Measurements from ENCODE around the gene MICALL2.

Gene MICALL2

DNA sequence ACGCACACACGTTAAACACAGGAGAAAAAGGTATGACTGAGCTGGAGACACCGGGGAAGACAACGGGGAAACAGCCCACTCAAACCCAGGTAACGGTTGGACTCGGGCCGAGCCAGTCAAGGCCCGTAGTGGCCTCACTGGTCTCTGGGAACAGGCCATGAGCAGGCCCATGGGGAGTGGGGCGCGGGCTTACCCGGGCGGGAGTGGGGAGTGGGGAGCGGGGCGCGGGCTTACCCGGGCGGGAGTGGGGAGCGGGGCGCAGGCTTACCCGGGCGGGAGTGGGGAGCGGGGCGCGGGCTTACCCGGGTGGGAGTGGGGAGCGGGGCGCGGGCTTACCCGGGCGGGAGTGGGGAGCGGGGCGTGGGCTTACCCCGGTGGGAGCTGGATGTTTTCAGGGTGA, 33.4 kb upstream of the MICALL2 start:
- DNase-seq, result no peak

DNA sequence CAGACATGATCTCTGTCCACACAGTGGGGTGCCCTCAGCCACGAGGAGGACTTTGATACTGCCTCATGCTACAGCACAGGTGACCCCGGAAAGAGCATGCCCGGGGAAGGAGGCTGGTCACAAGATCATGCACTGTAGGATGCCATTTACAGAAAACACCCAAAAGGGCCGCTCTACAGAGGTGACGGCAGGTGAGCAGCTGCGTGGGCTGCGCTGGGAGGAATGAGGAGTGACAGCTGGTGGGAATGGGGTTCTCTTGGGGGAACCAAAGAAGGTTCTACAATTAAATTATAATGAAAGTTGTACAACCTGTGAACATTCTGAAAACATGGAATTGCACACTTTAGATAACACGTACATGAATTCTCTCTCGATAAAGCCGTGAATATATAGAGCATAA, 33.0 kb upstream of the MICALL2 start:
- DNase-seq, result no peak

DNA sequence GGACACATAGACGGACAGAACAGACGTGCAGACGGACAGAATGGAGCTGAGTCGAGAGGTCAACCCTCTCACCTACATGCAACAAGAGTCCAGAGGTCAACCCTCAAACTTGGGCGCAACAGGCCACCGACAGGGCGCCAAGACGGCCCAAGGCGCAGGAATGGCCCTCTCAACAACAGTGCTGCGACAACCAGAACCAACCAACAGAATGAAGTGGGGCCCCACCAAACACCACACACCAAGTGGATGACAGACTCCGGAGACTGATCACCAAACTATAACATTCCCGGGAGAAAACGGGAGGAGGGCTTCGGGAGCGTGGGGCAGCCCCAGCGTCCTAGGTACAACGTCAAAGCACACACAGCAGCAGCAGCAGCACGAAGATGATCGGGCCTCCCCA, 31.6 kb upstream of the MICALL2 start:
- no peak for DNase-seq

DNA sequence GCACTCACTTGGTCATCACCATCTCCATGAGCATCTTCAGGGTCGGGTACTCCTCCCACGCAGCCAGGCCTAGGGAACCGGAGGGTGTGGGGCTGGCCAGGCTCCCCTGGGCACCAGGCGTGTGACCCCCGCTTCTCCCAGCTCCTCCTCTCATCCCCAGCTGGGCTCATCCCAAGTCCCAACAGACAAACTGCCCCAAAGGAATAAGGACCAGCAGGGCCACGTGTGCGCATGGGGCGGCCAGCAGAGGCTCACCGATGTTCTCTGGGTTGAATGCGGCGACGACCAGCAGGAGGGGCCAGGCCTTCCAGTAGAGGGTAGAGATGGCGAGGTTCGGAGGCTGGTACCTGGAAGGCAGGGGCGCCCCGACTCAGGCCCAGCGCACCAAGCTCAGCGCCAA, 30.1 kb upstream of the MICALL2 start:
- DNase-seq, result no peak

DNA sequence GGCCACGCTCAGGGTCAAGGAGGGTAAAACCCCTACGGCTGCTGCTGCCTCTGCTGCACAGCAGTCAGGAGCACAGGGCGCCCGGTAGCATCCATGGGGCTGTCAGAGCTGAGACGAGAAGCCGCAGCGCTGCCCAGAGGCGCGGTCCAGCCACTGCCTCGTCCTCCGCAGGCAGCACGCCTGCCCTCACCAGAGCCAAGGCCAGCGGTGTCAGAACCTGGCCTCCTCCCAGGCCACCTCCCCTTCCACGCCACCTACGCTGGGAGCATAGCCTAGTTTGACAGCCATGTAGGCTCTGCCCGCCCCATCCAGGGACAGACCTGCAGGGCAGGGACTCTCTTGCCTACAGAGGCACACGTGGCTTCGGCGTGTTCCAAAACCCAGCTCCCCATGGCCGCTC, 28.7 kb upstream of the MICALL2 start:
- DNase-seq, result no peak

DNA sequence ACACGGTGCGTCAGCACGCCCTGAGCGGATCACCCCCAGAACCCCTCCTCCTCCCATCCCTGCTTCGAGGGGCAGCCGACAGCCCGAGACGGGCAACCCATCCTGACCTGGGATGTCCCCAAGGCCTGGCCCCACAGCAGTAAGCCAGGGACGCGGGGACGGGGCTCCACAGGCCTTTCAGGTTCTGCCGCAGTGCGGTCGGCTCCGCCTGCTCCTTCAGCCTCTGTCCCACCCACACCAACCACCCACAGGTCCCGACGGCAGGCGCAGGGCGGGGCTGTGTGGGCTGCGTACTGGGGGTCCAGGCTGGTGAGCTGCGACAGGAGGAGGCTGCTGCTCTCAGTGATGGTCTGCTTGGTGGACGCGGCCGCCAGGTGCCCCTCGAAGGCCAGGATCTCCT, 28.2 kb upstream of the MICALL2 start:
- DNase-seq, result no peak

DNA sequence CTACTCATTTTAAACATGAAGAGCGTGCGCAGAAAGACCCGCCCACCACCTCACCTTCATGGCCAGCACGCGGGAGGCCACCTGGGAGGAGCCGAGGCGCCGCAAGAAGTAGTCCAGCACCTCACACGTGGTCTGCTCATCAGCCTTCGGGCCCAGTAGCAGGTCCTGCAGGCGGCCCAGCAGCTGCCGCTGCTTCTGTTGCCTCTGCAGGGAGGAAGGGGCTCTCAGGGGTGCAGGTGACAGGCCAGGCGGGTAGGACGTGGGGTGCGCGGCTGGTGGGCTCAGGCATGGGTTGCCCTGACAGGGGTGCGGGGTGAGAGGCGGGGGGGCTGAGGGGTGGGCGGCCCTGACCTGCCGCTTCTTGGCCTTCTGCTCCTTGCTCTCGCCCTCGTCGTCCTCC, 27.3 kb upstream of the MICALL2 start:
- DNase-seq, result no peak

DNA sequence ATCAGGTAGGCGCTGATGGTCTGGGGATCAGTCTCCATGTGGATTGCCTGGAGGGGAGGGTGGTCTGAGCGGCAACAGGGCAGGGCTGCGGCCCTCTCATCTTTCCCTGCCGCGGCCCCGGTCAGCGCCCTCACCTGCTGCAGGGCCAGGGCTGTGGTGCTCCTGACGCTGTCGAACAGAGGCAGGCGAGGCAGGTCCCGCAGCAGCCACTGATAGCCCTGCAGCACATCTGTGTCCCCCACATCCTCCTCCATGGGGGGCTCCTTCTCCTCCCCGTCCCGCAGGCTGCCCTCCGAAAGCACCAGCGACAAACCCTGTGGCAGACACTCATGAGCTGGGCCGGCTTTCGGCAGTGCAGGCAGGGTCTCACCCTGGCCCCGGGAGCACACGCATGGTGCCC, 25.9 kb upstream of the MICALL2 start:
- no peak for DNase-seq

DNA sequence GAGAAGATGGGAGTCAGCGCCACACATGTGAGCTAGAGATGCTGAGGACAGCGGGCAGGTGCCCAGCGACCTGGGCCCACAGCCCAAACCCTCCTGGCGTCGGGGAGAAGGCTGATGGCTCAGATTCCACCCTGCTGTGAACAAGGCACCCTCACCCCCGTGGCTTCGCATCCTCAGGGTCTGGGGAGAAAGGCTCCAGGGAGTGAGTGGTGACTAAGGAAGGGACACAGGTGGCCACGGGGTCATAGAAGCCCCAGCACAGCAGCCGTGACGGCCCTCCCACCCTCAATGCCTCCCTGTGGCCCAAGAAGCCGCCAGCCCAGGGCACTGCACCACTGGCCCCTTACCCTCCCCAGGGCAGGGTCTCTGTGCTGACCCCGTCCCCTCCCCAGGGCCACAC, 25.3 kb upstream of the MICALL2 start:
- no peak for DNase-seq

DNA sequence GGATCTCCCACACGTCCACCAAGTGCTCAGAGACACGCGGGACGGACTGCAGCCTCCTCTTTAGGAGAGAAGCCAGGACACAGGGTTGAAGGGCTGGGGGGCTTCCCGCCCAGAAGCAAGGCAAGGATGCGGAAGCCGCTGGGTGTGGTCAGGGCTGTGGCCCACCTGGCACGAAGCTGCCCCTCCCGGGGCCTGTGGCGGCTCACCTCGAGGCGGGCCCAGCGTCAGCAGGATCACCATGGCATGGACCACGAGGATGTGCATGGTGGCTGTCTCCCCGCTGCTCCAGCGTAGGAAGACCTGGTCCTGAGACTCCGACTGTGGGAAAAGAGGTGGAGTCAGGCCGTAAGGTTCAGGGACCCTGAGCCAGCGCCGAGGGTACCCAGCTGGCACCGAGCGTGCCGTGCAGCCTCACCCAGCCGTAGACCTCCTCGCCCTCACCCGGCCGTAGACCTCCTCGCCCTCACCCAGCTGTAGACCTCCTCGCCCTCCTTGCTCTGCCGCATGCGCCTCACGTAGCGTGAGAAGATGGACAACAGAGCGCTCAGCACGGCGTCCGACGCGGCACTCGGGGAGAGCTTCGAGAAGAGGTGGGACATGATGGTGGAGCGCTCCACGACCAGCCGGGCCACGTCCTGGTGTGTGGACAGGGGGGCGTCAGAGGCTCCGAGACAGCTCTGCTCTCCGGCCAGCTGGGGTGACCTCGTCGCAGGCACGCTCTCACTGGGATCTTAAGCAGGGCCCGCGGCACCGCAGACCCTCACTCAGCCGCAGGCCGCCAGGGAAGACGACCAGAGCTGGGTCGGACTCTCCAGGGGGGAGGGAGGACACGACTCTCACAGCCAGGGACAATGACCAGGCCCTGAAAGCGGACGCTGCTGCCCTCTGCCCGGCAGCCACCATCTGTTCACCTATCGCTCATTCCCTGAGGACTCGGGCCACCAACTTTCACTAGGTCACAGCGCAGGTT, 24.6 kb upstream of the MICALL2 start:
- no peak for DNase-seq

DNA sequence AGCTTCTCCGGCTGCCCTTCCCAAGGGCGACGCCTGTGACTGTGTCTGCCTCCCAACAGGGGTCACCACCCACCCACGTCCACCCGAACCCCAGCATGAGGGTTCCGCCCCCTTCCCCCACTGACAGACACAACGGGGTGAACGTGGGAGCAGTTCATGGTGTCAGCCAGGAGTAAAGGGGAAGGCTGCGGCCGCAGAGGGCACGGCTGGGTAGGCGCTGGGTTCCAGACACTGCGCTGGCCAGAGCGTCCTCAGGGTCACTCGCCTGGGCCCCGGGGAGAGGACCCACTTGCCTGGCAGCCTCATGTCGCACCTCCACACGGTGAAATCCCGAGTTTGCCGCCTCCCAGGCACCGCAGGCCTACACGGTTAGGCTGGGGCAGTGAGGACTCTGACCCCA, 23.8 kb upstream of the MICALL2 start:
- no peak for DNase-seq

DNA sequence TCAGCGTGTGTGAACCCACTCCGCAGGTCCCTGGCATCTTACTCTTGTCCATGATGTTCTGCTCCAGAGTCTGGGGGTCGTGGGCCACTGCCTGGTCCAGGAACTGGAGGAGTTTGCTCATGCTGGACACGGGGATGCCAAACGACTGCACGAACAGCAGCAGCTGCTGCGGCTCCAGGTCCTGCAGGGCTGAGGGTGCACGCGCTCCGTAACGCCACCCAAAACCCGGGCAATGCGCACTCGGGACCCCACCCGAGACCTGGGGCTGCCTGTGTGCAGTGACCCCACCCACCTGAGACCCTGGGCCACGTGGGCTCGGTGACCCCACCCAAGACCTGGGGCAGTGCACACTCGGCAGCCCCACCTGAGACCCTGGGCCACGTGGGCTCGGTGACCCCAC, 22.0 kb upstream of the MICALL2 start:
- DNase-seq, result no peak

DNA sequence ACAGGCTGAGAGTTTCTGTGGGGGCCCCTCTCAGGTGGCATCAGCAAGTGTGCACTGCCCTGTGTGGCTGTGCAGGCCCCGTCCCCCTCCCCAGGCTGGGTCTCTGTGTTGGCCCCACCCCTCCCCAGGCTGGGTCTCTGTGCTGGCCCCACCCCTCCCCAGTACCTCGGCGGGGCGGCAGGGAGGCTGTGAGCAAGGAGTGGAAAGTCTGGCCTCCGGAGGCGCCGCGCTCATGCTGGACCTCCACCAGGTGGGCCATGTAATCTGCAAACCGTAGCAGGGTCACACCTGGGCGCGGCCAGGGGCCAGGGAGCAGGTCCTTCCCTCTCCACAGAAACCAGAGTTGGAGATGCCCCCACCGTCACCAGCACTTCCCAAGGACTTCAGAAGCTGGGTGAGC, 21.4 kb upstream of the MICALL2 start:
- no peak for DNase-seq

DNA sequence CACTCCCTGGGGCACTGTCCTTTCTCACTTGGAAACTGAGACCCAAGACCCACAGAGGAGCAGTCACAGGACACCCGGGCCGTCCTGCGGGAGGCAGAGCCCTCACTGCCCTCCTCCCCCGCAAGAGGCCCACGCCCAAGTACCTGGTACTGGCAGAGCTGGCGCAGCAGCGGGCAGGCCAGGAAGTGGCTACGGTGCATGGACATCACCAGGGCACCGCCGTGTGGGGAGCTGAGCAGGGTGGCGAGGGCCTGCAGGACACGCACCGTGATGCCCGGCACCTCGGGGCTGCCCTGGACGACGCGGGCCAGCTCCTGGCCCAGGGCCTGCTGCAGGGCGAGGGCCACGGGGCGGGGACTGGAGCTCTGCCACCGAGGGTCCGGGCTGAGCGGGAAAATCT, 20.0 kb upstream of the MICALL2 start:
- DNase-seq, result no peak

DNA sequence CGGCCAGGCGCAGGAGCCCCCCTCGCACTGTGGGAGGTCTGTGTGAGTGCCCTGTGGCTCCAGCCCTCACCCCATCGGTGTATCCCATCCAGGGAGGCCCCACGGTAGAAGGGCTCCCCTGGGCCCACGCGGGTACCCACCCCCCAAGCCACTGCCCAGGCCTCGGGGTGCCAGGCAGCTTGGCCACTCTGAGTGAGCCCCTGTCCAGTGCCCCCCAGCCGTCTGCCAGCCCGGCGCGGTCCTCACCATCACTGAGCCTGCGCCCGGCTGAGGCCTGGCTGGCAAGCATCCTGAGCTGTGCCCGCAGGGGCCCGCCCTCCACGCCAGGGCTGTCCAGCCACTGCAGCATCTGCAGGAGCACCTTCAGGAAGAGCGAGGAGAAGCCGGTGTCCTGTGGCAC, 19.2 kb upstream of the MICALL2 start:
- no peak for DNase-seq

DNA sequence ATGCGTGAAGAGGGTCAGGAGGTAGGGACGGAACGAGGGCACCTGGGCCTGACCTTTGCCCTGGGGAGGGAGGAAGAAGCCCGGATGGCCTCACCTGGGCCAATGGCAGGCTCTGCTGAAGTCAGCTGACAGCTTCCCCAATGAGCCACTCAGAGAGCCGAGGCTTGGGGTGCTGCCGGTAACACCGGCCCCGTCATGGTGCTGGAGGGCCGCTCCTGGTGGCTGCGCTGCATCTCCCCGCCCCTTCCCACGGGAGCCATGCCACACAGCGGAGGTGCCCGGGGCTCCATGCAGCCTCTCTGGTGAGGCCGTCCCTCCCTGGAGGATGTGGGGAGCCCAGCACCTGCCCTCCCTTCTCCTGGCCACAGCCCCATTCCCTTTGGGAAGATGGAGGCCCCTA, 17.6 kb upstream of the MICALL2 start:
- no peak for DNase-seq

DNA sequence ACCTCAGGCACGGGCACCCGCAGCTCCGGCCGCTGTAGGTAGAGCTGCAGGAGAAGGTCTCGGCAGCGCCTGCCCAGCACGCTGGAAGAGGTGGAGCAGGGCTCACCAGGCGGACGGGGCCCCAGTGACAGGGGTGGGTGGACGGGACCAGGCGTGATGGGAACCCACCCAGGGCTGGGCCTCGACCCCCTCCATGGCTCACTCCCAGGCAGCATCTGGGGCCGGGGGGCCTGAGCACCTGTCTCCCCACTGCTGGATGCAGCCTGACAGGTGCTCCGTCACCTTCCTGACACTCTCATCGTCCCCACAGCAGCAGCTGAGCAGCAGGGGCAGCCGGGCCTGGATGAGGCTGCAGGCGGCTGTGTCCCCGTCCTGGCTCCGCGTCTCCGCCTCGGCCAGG, 16.7 kb upstream of the MICALL2 start:
- no peak for DNase-seq

DNA sequence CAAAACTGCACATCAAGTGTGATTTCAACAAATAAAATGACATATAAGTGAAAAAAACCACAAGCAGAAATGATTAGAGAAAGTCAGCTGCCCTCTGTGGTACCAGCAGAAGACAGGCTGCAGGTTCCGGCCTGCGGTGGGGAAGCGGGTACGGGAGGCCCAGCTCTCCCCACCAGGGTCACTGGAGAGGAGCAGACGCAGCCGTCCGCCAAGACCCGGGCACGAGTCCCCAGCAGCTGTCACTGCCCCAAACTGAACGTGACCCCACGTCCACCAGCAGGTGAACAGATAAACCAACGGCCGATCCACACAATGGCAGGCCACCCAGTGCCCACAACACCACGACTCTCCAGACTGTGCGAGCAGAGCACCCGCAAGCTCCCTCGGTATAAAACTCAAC, 16.1 kb upstream of the MICALL2 start:
- no peak for DNase-seq

DNA sequence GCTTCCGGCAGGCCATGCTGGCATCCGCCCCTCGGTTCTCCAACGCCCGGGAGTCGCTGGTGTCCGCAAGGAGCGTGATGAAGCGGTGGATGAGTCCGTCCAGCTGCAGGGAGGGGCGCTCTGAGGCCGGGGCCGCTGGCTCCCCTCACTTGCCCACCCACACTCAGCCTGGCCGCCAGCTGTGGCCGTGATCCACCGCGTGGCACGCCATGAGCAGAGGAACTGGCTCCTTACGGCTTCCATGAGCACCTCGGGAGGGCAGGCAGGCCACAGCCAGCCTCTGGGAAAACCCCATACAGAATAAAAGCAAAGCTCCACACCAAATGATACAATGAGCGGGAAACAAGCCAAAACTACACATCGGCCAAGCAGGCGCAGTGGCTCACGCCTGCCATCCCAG, 15.5 kb upstream of the MICALL2 start:
- no peak for DNase-seq

DNA sequence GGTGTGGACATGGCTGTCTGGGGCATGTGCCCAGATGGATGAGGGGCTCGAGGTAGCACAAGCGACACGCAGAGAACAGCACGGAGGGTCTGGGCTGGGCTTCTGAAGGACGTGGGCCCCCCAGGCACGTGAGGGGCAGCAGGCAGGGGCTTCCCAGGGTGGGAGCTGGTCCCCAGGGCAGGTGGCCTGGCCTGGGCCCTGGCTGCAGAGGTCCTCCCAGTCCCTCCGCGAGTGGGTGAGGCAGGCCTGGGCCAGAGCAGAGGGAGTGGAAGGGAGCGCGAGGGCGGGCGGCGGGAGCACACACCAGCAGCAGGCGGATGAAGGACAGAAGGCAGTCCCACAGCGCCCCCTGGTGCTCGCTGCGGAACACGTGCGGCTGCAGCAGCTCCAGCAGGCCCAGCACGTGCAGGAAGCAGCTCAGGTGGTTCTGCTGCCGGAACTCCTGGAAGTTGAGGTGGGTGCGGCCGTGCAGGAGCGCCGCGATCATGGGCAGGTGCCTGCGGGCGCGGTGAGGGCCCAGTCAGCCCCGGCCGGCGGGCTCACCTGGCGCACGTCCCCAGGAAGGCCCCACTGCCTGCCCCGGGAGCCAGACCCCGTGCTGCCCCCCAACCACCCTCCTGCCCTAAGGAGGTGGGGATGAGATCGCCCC, 14.7 kb upstream of the MICALL2 start:
- DNase-seq, result peak; percentile 4

DNA sequence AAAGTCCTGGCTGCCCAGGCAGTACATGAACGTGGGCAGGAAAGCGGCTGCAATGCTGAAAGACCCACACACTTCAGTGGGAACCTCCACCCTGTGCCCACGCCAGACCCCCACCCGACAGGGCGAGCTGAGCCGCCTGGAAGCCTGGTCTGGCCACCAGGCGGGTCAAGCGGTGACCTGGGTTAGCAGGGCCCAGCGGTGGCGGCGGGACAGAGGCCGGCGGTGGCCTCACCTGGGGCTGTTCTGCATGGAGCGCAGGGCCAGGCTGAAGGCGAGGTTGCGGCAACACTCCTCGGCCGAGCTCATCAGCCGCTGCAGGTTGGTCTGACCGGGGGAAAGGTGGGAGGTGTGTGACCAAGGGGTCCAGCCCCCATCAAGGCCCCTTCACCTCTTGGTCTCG, 11.6 kb upstream of the MICALL2 start:
- DNase-seq, result no peak

DNA sequence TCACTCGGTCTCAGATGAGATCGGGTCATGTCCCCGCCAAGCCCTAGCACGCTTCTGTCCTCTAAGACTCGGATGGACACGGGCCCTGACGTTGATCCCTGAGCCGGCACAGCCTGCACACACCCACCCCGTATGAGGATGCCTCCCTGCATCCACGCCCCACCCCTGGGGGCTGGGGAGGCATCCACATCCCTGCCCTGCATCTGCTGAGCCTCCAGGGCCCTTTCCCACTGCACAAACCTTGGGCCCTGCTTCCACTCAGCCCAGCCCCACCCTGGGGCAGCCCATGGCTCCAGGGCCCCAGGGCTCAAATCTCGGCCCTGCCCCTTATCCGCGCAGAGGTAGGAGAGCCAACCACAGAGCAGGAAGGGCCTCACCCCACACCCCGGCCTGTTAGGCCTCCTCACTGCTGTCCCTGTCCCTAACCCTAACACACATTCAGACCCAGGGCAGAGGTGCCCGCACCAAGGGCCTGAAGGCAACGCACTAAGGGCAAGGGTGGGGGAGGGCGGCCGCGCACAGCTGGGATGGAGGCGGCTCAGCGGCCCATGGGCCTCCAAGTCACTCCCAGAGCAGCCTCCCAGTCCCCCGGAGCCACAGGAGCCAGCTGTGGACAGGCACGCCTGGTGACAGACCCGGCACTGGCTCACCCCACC, 9.5 kb upstream of the MICALL2 start:
- DNase-seq, result no peak

DNA sequence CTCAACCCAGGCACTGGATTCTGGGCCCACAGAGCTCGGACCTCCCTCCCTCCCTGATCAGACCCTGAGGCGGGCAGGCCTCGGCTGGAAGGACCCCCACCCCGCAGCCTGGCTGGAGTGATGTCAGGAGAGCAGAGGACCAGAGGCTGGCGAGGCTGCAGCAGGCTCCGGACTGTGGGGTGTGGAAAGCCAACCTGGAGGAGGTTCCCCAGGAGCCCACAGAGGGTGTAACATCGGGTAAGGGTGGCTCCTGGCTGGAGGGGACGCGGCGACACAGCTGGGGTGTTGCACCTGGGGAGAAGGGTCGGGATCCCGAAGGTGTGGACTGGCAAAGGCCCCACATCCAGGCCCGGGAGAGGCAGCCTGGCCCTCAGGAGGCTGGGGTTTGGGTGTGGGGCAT, 8.9 kb upstream of the MICALL2 start:
- DNase-seq, result no peak

All from NCI-H524 treated with DMSO at 0.1 percent for 48 hours (cell line).